Neural cell (in vitro differentiated cells): ENCODE results near the gene FKBP3.

ENCODE experiments used
- POLR2AphosphoS5 ChIP-seq: IDR thresholded peaks from 2 replicates; pipeline ENCODE4 v1.6.1; 2012
- TF ChIP-seq, protein P1 (sequence below): fragments of 450-650 bp; IDR thresholded peaks from 2 replicates; pipeline ENCODE4 v1.5.1; 2014; ENCODE audit warnings: antibody characterized with exemption, mild to moderate bottlenecking, moderate library complexity; ENCODE audit not compliant: poor library complexity, severe bottlenecking

DNA sequence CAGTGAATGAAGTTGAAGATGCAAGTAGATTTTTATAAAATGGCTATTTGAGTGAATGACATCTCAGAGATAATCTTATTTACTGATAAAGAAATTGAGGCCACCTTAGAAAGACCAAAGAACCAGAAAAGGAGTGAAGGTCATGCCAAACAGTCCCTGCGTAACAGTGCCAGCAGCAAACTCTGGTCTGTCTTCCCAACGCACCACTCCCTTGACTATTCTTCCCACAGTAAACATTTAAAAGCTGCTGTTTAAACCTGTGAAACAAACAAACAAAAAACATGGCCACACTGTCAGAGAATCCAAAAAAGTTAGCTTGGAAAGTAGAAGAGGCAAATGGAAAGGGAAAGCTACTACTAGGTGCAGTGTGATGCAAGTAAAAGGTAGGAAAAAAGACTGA, 51.9 kb downstream of the FKBP3 start:
- TF ChIP-seq, protein P1, sequence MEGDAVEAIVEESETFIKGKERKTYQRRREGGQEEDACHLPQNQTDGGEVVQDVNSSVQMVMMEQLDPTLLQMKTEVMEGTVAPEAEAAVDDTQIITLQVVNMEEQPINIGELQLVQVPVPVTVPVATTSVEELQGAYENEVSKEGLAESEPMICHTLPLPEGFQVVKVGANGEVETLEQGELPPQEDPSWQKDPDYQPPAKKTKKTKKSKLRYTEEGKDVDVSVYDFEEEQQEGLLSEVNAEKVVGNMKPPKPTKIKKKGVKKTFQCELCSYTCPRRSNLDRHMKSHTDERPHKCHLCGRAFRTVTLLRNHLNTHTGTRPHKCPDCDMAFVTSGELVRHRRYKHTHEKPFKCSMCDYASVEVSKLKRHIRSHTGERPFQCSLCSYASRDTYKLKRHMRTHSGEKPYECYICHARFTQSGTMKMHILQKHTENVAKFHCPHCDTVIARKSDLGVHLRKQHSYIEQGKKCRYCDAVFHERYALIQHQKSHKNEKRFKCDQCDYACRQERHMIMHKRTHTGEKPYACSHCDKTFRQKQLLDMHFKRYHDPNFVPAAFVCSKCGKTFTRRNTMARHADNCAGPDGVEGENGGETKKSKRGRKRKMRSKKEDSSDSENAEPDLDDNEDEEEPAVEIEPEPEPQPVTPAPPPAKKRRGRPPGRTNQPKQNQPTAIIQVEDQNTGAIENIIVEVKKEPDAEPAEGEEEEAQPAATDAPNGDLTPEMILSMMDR = no peak
- TF ChIP-seq POLR2AphosphoS5 = no peak
